Inflammatory macrophage treated with lipopolysaccharide for 4 hours (primary cell): ENCODE measurements around the gene CRYBG1.
"Not testable (repeated sequence)": the region's sequence is repeated elsewhere in the genome, so short reads cannot be mapped to it uniquely, and the experiment has no call there.

Experiments used
- DNase-seq: peaks from one replicate; pipeline ENCODE4 v3.0.0-alpha.2; 2020

Gene CRYBG1

DNA sequence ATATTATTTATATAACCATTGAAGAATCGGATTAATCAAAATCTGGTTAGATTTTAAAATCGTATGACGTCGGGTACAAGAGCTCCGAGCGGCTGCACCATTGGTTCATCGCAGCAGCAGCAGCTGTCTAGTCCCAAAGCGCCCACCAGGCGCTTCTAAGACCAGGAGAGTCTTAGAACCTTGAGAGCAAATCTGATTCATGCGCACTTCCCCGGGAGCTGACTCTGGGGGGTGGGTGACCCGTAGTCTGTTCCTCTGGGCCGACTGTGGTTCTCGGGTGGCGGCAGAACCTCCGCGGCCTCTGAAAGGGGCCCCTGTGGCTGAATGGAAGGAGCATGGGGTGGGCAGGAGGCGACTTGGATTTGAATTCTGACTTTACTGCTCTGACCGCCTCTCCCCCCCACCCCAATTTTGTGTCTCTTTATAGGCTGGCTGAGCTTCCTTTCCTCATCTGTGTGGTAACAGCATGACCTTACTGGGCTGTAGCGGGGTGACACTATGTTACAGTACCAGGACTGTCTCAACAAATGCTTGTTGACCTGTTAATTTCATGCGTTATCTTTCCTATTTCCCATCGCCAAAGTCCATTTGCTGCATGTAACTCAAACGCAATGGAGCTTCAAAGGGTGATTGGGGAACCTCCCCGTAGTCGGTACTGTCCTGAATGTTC, 149.0 kb downstream of the CRYBG1 start:
- peak; percentile 32 for DNase-seq

DNA sequence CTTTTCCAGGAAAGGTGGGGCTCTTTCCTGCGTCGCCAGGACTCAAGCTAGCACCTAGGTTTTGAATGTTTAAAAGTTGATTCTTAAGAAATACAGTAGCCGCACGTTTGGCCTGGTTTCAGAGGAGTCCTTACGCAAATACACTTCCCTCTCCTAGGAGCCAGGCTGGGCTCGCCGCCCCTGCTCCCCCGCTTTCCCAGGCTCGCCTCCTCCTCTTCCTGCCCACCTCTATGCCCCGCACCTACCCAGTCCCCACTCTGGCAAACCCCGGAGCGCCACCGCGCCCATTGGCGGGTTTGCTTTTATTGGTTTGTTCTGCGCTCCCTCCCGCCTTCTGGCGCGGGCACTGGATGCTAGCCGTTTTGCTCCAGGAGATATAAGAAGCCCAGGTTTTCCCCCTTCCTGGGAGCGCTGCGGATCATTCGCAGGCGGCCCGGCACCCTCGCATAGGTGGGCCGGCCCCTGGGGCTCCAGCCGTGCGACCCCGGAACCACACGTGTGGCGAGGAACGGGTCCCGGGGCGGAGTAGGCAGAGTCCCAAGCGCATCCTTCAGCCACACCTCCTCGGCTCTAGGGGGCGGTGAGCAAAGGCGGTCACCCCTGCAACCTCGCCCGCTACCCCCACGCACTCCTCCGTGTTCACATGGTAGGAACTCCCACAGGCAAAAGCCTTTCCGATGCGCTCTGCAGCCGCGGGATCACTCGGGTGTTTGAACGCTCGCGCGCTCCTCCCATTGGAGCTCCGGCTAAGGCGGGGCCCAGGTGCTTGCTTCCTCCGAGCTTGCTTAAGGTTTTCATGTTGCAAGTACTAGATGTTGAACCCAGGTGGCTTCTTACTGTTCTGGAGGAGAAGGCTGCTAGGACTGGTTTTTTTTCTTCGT, 149.8 kb downstream of the CRYBG1 start:
- DNase-seq, result peak; percentile 37

DNA sequence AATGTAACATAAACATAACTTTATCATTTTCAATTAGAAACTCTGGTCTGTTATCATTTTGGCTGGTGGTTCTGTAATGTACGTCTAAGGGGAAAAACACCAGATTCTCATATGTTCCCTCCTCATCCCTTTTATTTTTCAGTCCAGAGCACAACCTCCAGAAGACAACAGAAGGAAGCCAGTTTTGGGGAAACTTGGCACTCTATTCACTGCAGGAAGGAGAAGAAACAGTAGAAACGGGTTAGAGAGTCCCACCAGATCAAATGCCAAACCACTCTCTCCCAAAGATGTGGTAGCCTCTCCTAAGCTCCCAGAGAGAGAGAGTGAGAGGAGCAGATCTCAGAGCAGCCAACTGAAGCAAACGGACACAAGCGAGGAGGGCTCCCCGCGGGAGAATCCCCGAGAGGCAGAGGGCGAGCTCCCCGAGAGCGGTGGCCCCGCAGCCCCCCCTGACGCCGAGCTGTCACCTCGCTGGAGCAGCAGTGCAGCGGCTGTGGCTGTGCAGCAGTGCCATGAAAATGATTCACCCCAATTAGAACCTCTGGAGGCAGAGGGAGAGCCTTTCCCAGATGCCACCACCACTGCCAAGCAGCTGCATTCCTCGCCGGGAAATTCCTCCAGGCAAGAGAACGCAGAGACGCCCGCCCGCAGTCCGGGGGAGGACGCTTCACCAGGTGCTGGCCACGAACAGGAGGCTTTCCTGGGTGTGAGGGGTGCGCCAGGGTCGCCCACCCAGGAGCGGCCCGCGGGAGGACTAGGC, 151.0 kb downstream of the CRYBG1 start:
- peak; percentile 9 for DNase-seq

DNA sequence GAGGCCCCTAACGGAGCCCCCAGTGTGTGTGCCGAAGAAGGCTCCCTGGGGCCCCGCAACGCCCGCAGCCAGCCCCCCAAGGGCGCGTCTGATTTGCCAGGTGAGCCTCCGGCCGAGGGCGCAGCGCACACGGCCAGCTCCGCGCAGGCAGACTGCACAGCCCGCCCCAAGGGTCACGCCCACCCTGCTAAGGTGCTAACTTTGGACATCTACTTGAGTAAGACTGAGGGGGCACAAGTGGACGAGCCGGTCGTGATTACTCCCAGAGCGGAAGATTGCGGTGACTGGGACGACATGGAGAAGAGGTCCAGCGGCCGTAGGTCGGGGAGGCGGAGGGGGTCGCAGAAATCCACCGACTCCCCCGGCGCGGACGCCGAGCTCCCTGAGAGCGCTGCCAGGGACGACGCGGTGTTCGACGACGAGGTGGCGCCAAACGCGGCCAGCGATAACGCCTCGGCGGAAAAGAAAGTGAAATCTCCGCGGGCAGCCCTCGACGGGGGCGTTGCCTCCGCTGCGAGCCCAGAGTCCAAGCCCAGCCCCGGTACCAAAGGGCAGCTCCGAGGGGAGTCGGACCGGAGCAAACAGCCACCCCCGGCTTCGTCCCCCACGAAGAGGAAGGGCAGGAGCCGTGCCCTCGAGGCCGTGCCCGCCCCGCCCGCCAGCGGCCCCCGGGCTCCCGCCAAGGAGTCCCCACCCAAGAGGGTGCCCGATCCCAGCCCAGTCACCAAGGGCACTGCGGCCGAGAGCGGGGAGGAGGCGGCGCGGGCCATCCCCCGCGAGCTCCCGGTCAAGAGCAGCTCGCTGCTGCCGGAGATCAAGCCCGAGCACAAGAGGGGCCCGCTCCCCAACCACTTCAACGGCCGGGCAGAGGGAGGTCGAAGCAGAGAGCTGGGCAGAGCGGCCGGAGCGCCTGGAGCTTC, 151.8 kb downstream of the CRYBG1 start:
- DNase-seq, result peak; percentile 84

DNA sequence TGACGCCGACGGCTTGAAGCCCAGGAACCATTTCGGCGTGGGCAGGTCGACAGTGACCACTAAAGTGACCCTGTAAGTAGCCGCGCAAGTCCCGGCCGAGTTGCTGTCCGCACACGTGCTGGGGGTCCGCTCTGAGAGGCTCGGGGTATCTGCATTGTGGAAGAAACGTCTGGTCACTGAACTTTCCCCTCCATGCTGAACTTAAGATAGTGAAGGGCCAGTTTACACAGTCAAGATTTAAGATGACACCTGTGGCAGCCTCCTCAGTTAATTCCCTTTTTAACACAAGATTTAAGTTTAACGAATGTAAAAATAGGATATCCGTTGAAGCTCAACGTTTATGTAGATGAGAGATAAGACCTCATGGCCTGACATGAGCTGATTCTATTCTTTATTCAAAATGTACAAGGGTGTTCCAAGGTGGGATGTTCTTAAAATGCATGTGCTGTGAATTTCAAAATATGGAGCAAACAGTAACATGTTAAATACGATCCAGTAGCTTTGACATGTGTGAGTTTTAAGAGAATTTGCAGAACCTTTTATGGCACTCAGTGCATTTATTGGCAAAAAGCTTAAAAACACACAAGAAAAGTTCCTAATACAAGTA, 152.6 kb downstream of the CRYBG1 start:
- DNase-seq, result no peak

DNA sequence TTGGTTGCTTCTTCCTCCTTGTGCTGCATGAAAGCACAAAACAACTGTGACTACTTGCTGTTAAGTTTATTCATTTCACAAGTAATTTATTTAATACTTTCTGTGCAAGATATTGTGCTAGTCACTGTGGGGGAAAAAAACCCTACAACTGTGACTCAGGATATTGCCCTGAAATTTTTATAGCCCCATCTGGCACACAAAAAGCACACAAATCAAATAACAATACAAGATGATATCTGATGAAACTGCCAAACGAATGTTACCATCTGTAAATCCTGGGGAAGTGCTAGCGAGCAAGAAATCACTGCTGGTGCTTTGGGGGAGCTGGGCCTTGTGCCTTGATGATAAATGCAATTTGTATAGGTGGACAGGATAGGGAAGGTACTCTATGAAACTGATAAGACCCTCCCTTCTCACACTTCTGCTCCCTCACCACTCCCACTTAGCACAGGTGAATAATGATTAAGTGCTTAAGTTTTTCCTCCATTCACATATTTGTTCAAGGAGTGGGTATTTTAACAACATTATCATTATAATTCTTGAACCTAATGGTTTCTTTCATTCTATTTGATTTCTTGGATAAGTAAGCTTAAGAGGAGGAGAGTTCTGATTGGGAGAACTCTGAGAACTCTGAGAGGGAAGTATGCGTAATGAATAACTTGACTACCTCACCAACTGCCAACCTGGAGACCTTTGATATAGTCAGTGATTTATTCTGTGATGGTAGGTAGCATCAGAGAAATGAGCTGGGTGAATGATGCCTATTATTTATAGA, 153.5 kb downstream of the CRYBG1 start:
- peak; percentile 13 for DNase-seq

DNA sequence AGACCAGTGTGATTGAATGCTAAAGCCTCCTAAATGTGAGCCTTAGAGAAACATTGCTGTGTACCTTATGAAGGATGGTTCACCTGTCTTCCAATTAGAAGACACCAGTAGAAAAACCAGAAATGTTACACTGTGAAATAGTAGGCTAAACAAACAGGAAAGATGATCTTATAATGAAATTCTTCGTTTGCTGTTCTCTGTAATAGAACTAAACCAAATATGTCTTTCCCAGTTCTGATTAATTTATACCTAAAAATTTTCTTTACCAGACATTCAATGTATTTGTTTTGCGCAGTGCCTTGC, 154.0 kb downstream of the CRYBG1 start:
- no peak for DNase-seq

DNA sequence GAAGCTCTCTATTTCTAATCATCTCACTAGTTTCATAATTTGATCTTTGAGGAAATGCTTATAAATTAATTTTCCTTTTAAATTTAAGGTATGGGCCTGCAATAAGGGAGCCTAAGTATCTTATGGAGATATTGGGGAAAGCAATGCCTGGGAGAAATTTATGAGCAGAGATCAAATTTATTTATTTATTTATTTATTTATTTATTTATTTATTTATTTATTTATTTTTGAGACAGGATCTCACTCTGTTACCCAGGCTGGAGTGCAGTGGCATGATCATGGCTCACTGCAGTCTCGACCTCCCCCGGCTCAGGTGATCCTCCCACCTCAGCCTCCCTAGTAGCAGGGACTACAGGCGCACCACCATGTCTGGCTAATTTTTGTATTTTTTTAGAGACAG, 155.1 kb downstream of the CRYBG1 start:
- DNase-seq, result not testable (repeated sequence)

DNA sequence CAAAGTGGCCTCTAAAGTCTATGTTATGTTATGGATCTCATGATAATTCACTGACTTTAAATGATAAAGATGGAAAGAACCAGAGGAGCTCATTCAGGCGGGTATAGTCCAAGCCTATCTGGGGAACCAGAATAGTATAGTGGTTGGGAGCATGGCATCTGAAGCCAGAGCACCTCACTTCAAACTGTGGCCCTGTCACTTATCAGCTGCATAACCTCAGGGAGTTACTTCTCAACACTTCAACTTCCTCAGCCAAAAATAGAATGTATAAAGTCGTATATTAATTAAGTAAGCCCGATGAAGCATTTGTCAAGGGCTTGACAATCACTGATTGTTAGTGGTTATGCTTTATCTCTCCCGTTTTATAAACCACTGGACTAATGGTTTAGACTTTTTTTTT, 156.1 kb downstream of the CRYBG1 start:
- no peak for DNase-seq

DNA sequence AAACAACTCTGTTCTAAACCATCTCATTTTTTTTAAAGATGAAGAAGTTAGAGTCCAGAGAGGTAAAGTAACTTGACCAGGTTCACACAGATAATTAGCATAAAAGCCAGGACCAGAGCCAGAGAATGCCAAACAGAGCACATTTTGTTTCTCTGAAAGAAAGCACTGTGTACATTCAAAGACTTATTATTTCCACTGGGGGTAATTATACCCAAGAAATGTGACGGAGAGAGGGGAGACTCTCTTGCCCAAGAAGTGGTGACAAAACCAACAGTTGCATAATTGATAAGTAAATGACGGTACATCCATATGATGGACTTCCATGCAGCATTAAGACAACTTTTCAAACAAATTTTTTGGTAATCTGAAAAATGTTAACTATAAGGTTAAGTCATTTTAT, 157.2 kb downstream of the CRYBG1 start:
- peak; percentile 70 for DNase-seq

DNA sequence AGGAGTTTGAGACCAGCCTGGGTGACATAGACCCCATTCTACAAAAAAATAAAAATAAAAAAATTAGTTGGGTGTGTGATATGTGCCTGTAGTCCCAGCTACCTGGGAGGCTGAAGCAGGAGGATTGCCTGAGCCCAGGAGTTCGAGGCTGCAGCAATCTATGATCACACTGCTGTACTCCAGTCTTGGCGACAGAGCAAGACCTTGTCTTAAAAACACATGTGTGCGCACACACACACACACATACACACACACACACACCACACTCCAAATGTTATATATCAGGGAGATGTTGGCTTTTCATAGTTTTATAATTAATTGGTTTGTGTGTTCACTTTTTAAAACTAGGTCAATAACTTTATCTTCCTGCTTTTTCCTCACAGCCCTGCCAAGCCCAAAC, 158.2 kb downstream of the CRYBG1 start:
- no peak for DNase-seq

DNA sequence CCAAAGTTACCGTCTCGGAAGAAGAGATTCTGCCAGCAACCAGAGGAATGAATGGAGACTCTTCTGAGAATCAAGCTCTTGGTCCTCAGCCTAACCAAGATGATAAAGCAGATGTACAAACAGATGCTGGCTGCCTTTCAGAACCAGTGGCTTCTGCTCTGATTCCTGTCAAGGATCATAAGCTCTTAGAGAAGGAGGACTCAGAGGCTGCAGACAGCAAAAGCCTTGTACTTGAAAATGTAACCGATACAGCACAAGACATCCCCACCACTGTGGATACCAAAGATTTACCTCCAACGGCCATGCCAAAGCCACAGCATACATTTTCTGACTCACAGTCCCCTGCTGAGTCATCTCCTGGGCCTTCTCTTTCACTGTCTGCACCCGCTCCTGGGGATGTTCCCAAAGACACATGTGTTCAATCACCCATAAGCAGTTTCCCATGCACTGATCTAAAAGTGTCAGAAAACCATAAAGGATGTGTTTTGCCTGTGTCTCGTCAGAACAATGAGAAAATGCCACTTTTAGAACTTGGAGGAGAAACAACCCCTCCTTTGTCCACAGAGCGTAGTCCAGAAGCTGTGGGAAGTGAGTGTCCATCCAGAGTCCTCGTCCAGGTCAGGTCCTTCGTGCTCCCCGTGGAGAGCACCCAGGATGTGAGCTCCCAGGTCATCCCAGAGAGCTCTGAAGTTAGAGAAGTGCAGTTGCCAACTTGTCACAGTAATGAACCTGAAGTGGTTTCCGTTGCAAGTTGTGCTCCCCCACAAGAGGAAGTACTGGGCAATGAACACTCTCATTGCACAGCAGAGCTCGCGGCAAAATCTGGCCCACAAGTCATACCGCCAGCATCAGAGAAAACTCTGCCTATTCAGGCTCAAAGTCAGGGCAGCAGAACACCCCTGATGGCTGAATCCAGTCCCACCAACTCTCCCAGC, 159.2 kb downstream of the CRYBG1 start:
- DNase-seq, result peak; percentile 86

DNA sequence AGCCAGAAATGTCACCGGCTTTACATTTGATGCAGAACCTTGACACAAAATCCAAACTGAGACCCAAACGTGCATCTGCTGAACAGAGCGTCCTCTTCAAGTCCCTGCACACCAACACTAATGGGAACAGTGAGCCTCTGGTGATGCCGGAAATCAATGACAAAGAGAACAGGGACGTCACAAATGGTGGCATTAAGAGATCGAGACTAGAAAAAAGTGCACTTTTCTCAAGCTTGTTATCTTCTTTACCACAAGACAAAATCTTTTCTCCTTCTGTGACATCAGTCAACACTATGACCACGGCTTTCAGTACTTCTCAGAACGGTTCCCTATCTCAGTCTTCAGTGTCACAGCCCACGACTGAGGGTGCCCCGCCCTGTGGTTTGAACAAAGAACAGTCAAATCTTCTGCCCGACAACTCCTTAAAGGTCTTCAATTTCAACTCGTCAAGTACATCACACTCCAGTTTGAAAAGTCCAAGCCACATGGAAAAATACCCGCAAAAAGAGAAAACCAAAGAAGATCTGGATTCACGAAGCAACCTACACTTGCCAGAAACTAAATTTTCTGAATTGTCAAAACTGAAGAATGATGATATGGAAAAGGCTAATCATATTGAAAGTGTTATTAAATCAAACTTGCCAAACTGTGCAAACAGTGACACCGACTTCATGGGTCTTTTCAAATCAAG, 160.3 kb downstream of the CRYBG1 start:
- DNase-seq, result peak; percentile 91

DNA sequence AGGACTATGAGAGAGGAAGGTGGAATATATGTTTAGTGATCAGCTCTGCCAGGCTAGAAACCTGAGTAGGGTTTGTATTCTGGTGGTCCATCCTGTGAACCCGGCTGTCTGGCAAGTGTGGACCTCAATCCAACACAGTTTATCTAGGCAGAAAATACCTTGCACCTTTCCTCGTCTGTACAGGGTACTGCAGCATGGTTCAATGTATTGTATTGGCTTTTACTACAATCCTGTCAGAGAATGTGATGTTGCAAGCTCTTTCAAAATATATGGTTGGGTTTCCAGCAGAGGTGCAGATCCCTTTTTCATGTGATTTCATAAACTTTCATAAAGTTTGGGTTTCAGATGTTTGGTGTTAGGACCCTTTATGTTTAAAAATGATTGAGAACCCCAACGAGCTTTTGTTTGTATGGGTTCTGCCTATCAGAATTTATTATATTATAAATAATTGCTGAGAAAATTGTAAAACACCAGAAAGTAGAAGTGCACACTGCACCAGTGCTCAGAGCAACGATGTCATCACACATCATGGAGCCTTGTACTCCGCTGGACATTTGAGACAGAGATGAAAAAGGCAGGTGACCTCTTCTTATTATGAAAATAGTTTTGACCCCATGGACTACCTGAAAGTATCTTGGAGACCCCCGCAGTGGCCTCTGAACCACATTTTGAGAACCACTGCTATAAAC, 162.2 kb downstream of the CRYBG1 start:
- peak; percentile 67 for DNase-seq

DNA sequence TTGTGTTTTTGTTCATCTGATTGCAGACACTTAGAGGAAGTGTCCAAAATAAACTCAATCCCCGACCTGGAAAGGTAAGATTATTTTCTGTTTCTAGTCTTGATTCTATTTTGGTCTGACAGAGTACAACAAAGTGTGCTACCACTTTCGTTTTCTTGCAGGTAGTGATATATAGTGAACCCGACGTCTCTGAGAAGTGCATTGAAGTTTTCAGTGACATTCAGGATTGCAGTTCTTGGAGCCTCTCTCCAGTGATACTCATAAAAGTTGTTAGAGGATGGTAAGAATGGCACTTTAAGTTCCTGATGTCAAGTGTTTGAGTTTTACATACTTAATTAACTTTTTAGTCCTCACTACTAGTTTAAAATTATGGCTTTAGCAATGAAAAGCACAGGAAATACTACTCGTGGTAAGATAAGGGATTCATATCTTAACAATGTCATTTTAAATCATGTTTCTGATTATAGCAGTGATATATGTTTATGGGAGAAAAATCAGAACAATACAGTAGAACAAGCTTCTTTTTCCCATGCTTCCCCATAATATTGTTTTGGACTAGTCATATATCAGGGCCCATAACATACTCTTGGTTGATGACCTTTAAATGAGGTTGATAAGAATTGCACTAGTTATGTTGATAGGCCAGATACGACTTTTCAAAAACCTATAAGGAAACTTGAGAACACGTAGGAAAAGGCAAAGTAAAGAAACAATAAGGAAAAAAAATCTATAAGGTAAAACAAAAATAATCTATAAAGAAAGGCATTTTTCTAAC, 164.8 kb downstream of the CRYBG1 start:
- no peak for DNase-seq

DNA sequence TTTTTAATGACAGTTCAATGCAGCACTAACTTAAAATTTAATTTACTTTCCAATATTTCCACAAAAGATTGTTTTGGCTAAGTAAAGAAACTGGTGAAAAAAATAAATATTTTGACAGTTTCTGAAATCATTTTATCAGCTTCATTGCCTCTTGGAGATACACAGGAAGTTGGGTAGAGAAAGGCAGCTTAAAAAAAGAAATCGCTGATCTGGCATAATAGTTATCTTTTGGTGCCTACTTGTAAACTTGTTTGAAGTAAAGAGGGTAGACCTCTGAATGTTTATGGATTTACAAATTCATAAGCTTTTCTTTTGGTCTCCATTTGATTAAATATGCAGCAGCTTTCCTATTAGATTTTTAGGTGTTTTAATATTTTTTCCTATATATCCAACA, 165.4 kb downstream of the CRYBG1 start:
- no peak for DNase-seq

DNA sequence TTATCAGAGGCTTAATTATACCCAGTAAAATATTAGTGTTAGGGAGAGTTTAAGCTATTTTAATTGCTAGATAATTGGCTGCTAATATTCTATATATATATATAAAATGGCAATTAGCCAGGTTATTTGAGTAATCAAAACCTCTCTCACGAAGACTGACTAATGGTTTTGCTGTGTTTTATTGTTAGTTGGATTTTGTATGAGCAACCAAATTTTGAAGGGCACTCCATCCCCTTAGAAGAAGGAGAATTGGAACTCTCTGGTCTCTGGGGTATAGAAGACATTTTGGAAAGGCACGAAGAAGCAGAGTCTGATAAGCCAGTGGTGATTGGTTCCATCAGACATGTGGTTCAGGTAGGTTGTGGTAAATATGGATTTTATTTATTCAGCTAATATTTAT, 166.6 kb downstream of the CRYBG1 start:
- no peak for DNase-seq

DNA sequence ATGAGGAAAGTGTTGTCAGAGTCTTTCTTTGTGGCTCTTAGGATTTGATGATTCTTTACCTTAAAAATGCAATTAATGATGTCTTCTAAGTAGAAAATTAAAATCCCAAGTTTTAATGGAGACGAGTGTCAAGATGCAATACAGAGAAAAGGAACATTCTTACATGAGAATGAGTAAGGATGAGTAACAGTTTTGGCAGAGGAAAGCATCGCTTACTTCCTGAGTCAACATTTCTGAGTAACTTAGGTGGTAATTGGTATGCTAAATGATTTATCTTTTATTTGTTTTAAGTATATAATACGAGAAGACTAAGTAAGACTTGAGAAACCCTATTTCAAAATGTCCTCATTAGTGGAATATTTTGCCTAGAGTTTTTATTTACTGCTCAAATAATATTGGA, 167.5 kb downstream of the CRYBG1 start:
- DNase-seq, result peak; percentile 57
